ENCODE results near the gene PDE4D.

GRCh38 chr5:59327191-59327980 is 566.1 kb downstream of the PDE4D start:
- TF ChIP-seq POLR2A (IDR thresholded peaks at IDR 0.05; ENCODE audit: low read depth, low read length) (no peak), POLR2AphosphoS5 (IDR thresholded peaks at IDR 0.05; ENCODE audit: low read depth, low read length) (no peak), PAX5 (IDR thresholded peaks at IDR 0.05; ENCODE audit: insufficient read depth, low read length, severe bottlenecking) (no peak), TAF1 (IDR thresholded peaks at IDR 0.05; ENCODE audit: low read depth, low read length) (no peak), SPI1 (IDR thresholded peaks at IDR 0.05; ENCODE audit: low read depth, low read length) (no peak), POU2F2 (IDR thresholded peaks at IDR 0.05; ENCODE audit: low read depth, low read length) (no peak)
